Trophoblast cell (in vitro differentiated cells and primary cell): ENCODE results near the gene SLC35G4.

Source experiments
- DNase-seq, 2 donors: peaks; one replicate each; pipeline ENCODE4 v3.0.0-alpha.2; 2016
- H2AFZ ChIP-seq: 2 replicates; pipeline ENCODE4 v1.6.1; 2013; ENCODE audit warnings: low read length, moderate library complexity, mild to moderate bottlenecking; ENCODE audit not compliant: insufficient read depth, poor library complexity
- H2AK5ac ChIP-seq: 2 replicates; pipeline ENCODE4 v1.6.1; 2013; ENCODE audit warnings: mild to moderate bottlenecking, low read length
- H2BK120ac ChIP-seq: 2 replicates; pipeline ENCODE4 v1.6.1; 2013; ENCODE audit warnings: low read length, mild to moderate bottlenecking, moderate library complexity; ENCODE audit not compliant: insufficient read depth, poor library complexity
- H2BK12ac ChIP-seq: 2 replicates; pipeline ENCODE4 v1.6.1; 2013; ENCODE audit warnings: mild to moderate bottlenecking, low read length, moderate library complexity
- H2BK5ac ChIP-seq: 2 replicates; pipeline ENCODE4 v1.6.1; 2013; ENCODE audit warnings: low read length, low read depth, moderate library complexity, mild to moderate bottlenecking; ENCODE audit not compliant: poor library complexity
- H3K14ac ChIP-seq: 2 replicates; pipeline ENCODE4 v1.6.1; 2013; ENCODE audit warnings: mild to moderate bottlenecking, low read length
- H3K18ac ChIP-seq: 2 replicates; pipeline ENCODE4 v1.6.1; 2013; ENCODE audit warnings: mild to moderate bottlenecking, low read length
- H3K23ac ChIP-seq: 2 replicates; pipeline ENCODE4 v1.6.1; 2013; ENCODE audit warnings: low read length
- H3K27ac ChIP-seq: 2 replicates; pipeline ENCODE4 v1.5.1; 2013; ENCODE audit warnings: low read depth, mild to moderate bottlenecking, inconsistent platforms, low read length, moderate library complexity
- H3K27me3 ChIP-seq: 2 replicates; pipeline ENCODE4 v1.6.1; 2013; ENCODE audit warnings: inconsistent platforms, mild to moderate bottlenecking, low read length, moderate library complexity; ENCODE audit not compliant: insufficient read depth
- H3K36me3 ChIP-seq, 2 experiments: 1 replicate in 1 of 2; 2 replicates in 1 of 2; pipeline ENCODE4 v1.6.1; 2013; ENCODE audit warnings: low read length in 2 of 2, mild to moderate bottlenecking in 2 of 2, moderate library complexity in 1 of 2; ENCODE audit not compliant: insufficient read depth in 2 of 2, control insufficient read depth in 1 of 2
- H3K4ac ChIP-seq: 2 replicates; pipeline ENCODE4 v1.6.1; 2013; ENCODE audit warnings: low read depth, mild to moderate bottlenecking, low read length, moderate library complexity
- H3K4me1 ChIP-seq, 2 experiments: 1 replicate in 1 of 2; 2 replicates in 1 of 2; pipeline ENCODE4 v1.6.1; 2013; ENCODE audit warnings: low read length in 2 of 2, mild to moderate bottlenecking in 2 of 2, moderate library complexity in 1 of 2; ENCODE audit not compliant: insufficient read depth in 2 of 2, control insufficient read depth in 1 of 2
- H3K4me2 ChIP-seq: 2 replicates; pipeline ENCODE4 v1.6.1; 2013; ENCODE audit warnings: inconsistent platforms, mild to moderate bottlenecking, low read length, moderate library complexity
- H3K4me3 ChIP-seq: 2 replicates; pipeline ENCODE4 v1.5.1; 2013; ENCODE audit warnings: mild to moderate bottlenecking, low read depth, low read length, inconsistent platforms
- H3K79me1 ChIP-seq: one replicate; pipeline ENCODE4 v1.6.1; 2013; ENCODE audit warnings: low read length
- H3K79me2 ChIP-seq: 2 replicates; pipeline ENCODE4 v1.6.1; 2013; ENCODE audit warnings: low read length, mild to moderate bottlenecking; ENCODE audit not compliant: control insufficient read depth, insufficient read depth, poor library complexity
- H3K9ac ChIP-seq: 2 replicates; pipeline ENCODE4 v1.6.1; 2013; ENCODE audit warnings: mild to moderate bottlenecking, low read length
- H3K9me3 ChIP-seq: 2 replicates; pipeline ENCODE4 v1.6.1; 2013; ENCODE audit warnings: low read depth, mild to moderate bottlenecking, control low read depth, inconsistent platforms, low read length; ENCODE audit not compliant: insufficient read depth
- H4K12ac ChIP-seq: 2 replicates; pipeline ENCODE4 v1.6.1; 2013; ENCODE audit warnings: low read depth, mild to moderate bottlenecking, low read length, moderate library complexity
- H4K8ac ChIP-seq: 2 replicates; pipeline ENCODE4 v1.6.1; 2013; ENCODE audit warnings: low read depth, mild to moderate bottlenecking, low read length, moderate library complexity
- H4K91ac ChIP-seq: one replicate; pipeline ENCODE4 v1.6.1; 2013; ENCODE audit warnings: low read depth, mild to moderate bottlenecking, low read length, moderate library complexity
- WGBS: extraction: QIAGEN DNeasy Blood & Tissue Kit; methylation state at CpG from one replicate; pipeline ENCODE4 v1.1.7; 2013; ENCODE audit warnings: missing lambda C conversion rate; ENCODE audit not compliant: insufficient read length, insufficient coverage; ENCODE audit errors: extremely low coverage; 5-methylcytosine and 5-hydroxymethylcytosine counted together

Gene SLC35G4

GRCh38 chr18:11567396-11567795, 42.0 kb upstream of the SLC35G4 start:
- no peak overlapping the region for H2BK5ac ChIP-seq
- no peak overlapping the region for H2AFZ ChIP-seq
- no peak overlapping the region for H3K18ac ChIP-seq
- H3K4me1 ChIP-seq = no peaks in the 10 kb centered on the region
- no peaks in the 10 kb centered on the region for H3K27me3 ChIP-seq
- H4K8ac ChIP-seq = no peak overlapping the region
- H3K4me3 ChIP-seq = no peak overlapping the region
- H3K79me1 ChIP-seq = no peaks in the 10 kb centered on the region
- H4K12ac ChIP-seq = no peak overlapping the region
- no peaks in the 10 kb centered on the region for H3K9me3 ChIP-seq
- H3K4ac ChIP-seq = no peak overlapping the region
- H3K79me2 ChIP-seq = no peaks in the 10 kb centered on the region
- no peak overlapping the region for H2BK120ac ChIP-seq
- no peak overlapping the region for H2AK5ac ChIP-seq
- no CpG with 5 or more reads among the region's 7 CpGs for WGBS
- H3K4me2 ChIP-seq = no peak overlapping the region
- no peak overlapping the region for H3K9ac ChIP-seq
- no peak overlapping the region for H3K23ac ChIP-seq
- no peaks in the 10 kb centered on the region for H3K36me3 ChIP-seq
- no peak overlapping the region for H4K91ac ChIP-seq
- no peak overlapping the region for H2BK12ac ChIP-seq
- DNase-seq = no peak
- H3K14ac ChIP-seq = no peak overlapping the region
- H3K27ac ChIP-seq = no peak overlapping the region

DNA sequence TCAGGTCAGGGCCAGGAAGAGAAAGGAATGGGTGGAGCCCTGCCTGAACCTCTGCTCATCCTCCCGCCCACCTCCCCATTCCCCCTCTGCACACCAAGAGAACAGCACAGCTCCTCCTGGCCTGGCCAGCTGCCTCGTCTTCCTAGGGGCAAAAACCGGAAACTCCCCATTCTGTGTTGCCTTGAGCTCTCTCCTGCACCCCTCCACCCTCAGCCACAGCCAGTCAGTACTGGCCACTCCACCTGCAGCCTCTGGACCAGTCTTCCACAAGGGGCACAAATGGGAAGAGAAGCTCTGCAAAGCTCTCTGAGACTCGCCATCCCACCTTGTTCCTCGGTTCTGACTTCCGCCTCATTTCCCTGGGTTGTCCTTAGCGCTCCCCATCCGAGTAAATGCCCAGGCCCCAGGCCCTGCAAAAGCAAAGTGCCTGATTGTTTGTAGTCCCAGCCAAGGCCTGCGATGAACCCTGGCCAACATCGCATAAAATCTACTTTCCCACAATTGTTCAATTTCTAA, 39.3 kb upstream of the SLC35G4 start:
- Histone ChIP-seq H3K9me3 (no peaks in the 10 kb centered on the region), H3K4ac (no peak overlapping the region), H4K12ac (no peak overlapping the region), H3K4me3 (no peak overlapping the region), H4K8ac (no peak overlapping the region), H3K18ac (no peak overlapping the region), H3K27ac (no peak overlapping the region), H3K36me3 (no peaks in the 10 kb centered on the region), H3K9ac (no peak overlapping the region), H3K79me2 (no peaks in the 10 kb centered on the region), H3K4me1 (no peaks in the 10 kb centered on the region), H2BK5ac (no peak overlapping the region), H2AFZ (no peak overlapping the region), H2AK5ac (no peak overlapping the region), H2BK120ac (no peak overlapping the region), H3K27me3 (no peaks in the 10 kb centered on the region), H2BK12ac (no peak overlapping the region), H4K91ac (no peak overlapping the region), H3K79me1 (no peaks in the 10 kb centered on the region), H3K14ac (no peak overlapping the region), H3K4me2 (no peak overlapping the region), H3K23ac (no peak overlapping the region)
- DNase-seq = no peak
- WGBS = no CpG with 5 or more reads among the region's 10 CpGs

- Histone ChIP-seq H3K23ac (no peak overlapping the region), H3K14ac (no peak overlapping the region), H2BK5ac (no peak overlapping the region), H2BK12ac (no peak overlapping the region), H3K4me3 (no peak overlapping the region), H4K91ac (no peak overlapping the region), H3K9me3 (no peaks in the 10 kb centered on the region), H3K18ac (no peak overlapping the region), H3K4me2 (no peak overlapping the region), H3K27ac (no peak overlapping the region), H3K79me1 (no peaks in the 10 kb centered on the region), H3K4ac (no peak overlapping the region), H4K8ac (no peak overlapping the region), H3K79me2 (no peaks in the 10 kb centered on the region), H3K36me3 (no peaks in the 10 kb centered on the region), H2BK120ac (no peak overlapping the region), H4K12ac (no peak overlapping the region), H2AK5ac (no peak overlapping the region), H2AFZ (no peak overlapping the region), H3K9ac (no peak overlapping the region), H3K27me3 (no peaks in the 10 kb centered on the region), H3K4me1 (no peaks in the 10 kb centered on the region)
- DNase-seq = no peak
- WGBS = no CpG with 5 or more reads among the region's 14 CpGs
Observed at GRCh38 chr18:11570769-11571412, 38.5 kb upstream of the SLC35G4 start.

DNA sequence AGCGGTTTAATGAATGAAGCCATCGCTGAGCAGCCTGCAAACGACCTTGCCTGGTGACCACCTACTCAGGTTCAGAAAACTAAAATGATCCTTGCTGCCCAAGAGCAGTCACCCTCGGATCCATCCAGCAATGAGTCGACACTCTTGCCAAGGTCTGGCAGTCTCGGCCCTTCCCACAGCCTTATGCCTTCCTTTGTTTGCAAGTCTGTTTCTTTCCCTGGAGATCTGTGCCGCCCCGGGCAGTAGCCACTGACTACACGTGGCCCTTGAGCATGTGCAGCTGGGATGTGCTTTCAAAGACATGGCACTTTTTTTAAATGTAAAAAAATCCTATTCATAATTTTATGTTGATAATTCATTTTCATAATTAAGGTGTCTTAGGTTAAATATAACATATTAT, 37.2 kb upstream of the SLC35G4 start:
- Histone ChIP-seq H2AK5ac (no peak overlapping the region), H4K12ac (no peak overlapping the region), H2BK12ac (no peak overlapping the region), H3K9ac (no peak overlapping the region), H3K18ac (no peak overlapping the region), H3K27me3 (no peaks in the 10 kb centered on the region), H3K27ac (no peak overlapping the region), H3K36me3 (no peaks in the 10 kb centered on the region), H3K4me1 (peaks cover 2% of the 10 kb centered on the region in 2 experiments), H3K9me3 (no peaks in the 10 kb centered on the region), H2AFZ (no peak overlapping the region), H3K4ac (no peak overlapping the region), H2BK120ac (no peak overlapping the region), H3K79me1 (no peaks in the 10 kb centered on the region), H3K23ac (no peak overlapping the region), H4K8ac (no peak overlapping the region), H2BK5ac (no peak overlapping the region), H3K79me2 (no peaks in the 10 kb centered on the region), H3K4me2 (no peak overlapping the region), H4K91ac (no peak overlapping the region), H3K4me3 (no peak overlapping the region), H3K14ac (no peak overlapping the region)
- DNase-seq = no peak
- no CpG with 5 or more reads among the region's 9 CpGs for WGBS
